ENCODE measurements around the gene ABCG1. TPM values are rescaled to one million over a fixed set of nuclear protein-coding genes. Genes with fewer than 3 reads are reported as not detected.
"Not testable (repeated sequence)": the region's sequence is repeated elsewhere in the genome, so short reads cannot be mapped to it uniquely, and the experiment has no call there.

Gene ABCG1
- total RNA-seq, 4 donors from 2014 or later = 2.6 to 10.9 (median 3.7) TPM

GRCh38 chr21:42175110-42175710 lies 43.7 kb upstream of the ABCG1 start:
- H3K27me3 ChIP-seq = peaks cover 0 to 29% (median 0%) of the 10 kb centered on the region in 4 donors
- intact Hi-C loops (cut with DNase I) = no loop called here
- H3K4me3 ChIP-seq = no peak overlapping the region
- H3K27ac ChIP-seq = no peak overlapping the region
- WGBS, 2 donors = 83 to 88% methylated on average over 5 to 6 of the region's 6 CpGs
- peaks cover 0 to 12% (median 4%) of the 10 kb centered on the region in 3 donors for H3K4me1 ChIP-seq
- no peaks in the 10 kb centered on the region for H3K36me3 ChIP-seq
- H3K9me3 ChIP-seq = no peaks in the 10 kb centered on the region
- TF ChIP-seq CTCF (IDR thresholded peaks at IDR 0.05) (no peak), POLR2A (IDR thresholded peaks at IDR 0.05) (no peak)
- no peak for DNase-seq

GRCh38 chr21:42176859-42177258 lies 42.1 kb upstream of the ABCG1 start:
- Histone ChIP-seq H3K9me3 (no peaks in the 10 kb centered on the region), H3K27ac (no peak overlapping the region), H3K27me3 (peaks cover 0 to 29% (median 0%) of the 10 kb centered on the region in 4 donors), H3K36me3 (no peaks in the 10 kb centered on the region), H3K4me1 (peaks cover 0 to under 1% (median 0%) of the 10 kb centered on the region in 3 donors), H3K4me3 (no peak overlapping the region)
- TF ChIP-seq POLR2A (IDR thresholded peaks at IDR 0.05) (no peak), CTCF (IDR thresholded peaks at IDR 0.05) (no peak)
- WGBS, 2 donors = 55 to 59% methylated on average over 3 of the region's 3 CpGs
- no peak for DNase-seq
- intact Hi-C loops (cut with DNase I) = no loop called here

GRCh38 chr21:42179316-42179715 lies 39.6 kb upstream of the ABCG1 start:
- no peak for DNase-seq
- H3K36me3 ChIP-seq = no peaks in the 10 kb centered on the region
- TF ChIP-seq CTCF (IDR thresholded peaks at IDR 0.05) (no peak), POLR2A (IDR thresholded peaks at IDR 0.05) (no peak)
- no peaks in the 10 kb centered on the region for H3K4me1 ChIP-seq
- 51 to 55% methylated on average over 3 of the region's 3 CpGs for WGBS, 2 donors
- no peaks in the 10 kb centered on the region for H3K9me3 ChIP-seq
- no peak overlapping the region for H3K27ac ChIP-seq
- H3K4me3 ChIP-seq = no peak overlapping the region
- intact Hi-C loops (cut with DNase I) = no loop called here
- peaks cover 0 to 35% (median 0%) of the 10 kb centered on the region in 4 donors for H3K27me3 ChIP-seq

- H3K4me3 ChIP-seq, H3K9me3 ChIP-seq, DNase-seq, H3K27ac ChIP-seq, H3K36me3 ChIP-seq, H3K4me1 ChIP-seq: not testable (repeated sequence)
- peaks cover 0 to 33% (median 0%) of the 10 kb centered on the region in 4 donors for H3K27me3 ChIP-seq
- WGBS, 2 donors = 61% methylated on average over 3 of the region's 3 CpGs; no CpG with 5 or more reads in 1 of the 2 donors
- intact Hi-C loops (cut with DNase I) = loop anchor here (10.0 kb wide), 1 partner anchor 65 kb away; no protein-coding TSS in a partner anchor
Observed at GRCh38 chr21:42180001-42180400, 38.9 kb upstream of the ABCG1 start.

GRCh38 chr21:42182713-42183371 lies 36.1 kb upstream of the ABCG1 start:
- Histone ChIP-seq H3K4me3 (no peak overlapping the region), H3K9me3 (no peaks in the 10 kb centered on the region), H3K4me1 (peaks cover 0 to 8% (median 0%) of the 10 kb centered on the region in 3 donors), H3K36me3 (no peaks in the 10 kb centered on the region), H3K27me3 (peaks cover 0 to 19% (median 0%) of the 10 kb centered on the region in 4 donors), H3K27ac (no peak overlapping the region)
- no peak for DNase-seq
- WGBS, 2 donors = 40 to 66% methylated on average over 1 to 3 of the region's 4 CpGs
- intact Hi-C loops (cut with DNase I) = loop anchor here (10.0 kb wide), 1 partner anchor 62 kb away; no protein-coding TSS in a partner anchor
- TF ChIP-seq CTCF (IDR thresholded peaks at IDR 0.05) (no peak), POLR2A (IDR thresholded peaks at IDR 0.05) (no peak)
